HCT116 (cell line): ENCODE results near the gene PRPF31. TPM values are rescaled to one million over a fixed set of nuclear protein-coding genes. Genes with fewer than 3 reads are reported as not detected.

Experiments
- ATAC-seq: fragments of 200-7000 bp; cut with Tn5 transposase; 2 replicates; pipeline ENCODE4 v1.9.1; 2020; ENCODE audit warnings: mild to moderate bottlenecking, moderate library complexity
- BruUV-seq: library from RNA; stranded (reverse); fragments of 400-500 nt; replicated peaks from 2 replicates; lab custom pipeline; 2021; lab: Mats Ljungman, UMichigan
- CTCF ChIA-PET: fragments of 300-600 bp; sonication (Branson Sonifier 250); formaldehyde crosslinking; loops from one replicate; lab custom pipeline; 2021; ENCODE audit warnings: antibody characterized with exemption; lab: Charles Lee
- POLR2A ChIA-PET: fragments of 300-600, 350-600 bp; sonication (Branson Sonifier 250); formaldehyde crosslinking; loops from one replicate; lab custom pipeline; 2021; ENCODE audit warnings: antibody characterized with exemption; lab: Charles Lee
- RAD21 ChIA-PET, 2 experiments: fragments of 300-600 bp; sonication (Branson Sonifier 250); formaldehyde crosslinking; loops; one replicate each; lab custom pipeline; 2023; ENCODE audit warnings: low total read pairs in 2 of 2; ENCODE audit not compliant: uncharacterized antibody in 2 of 2, unreplicated experiment in 2 of 2, low non-redundant PET in 1 of 2; lab: Charles Lee
- DNase-seq: peaks from one replicate; pipeline ENCODE4 v3.0.0-alpha.2; 2010; ENCODE audit warnings: low read depth, low spot score
- H2AFZ ChIP-seq: fragments of 200-600 bp; shearing (Covaris generic), sonication (generic); 2 replicates; pipeline ENCODE4 v1.6.1; 2017; ENCODE audit warnings: low read depth, mixed run types, mixed read lengths, antibody characterized with exemption, low read length; ENCODE audit not compliant: poor library complexity, severe bottlenecking
- H3K27ac ChIP-seq: 2 replicates; pipeline ENCODE4 v1.5.1; 2012; ENCODE audit warnings: low read depth, low read length
- H3K27me3 ChIP-seq: fragments of 200-600 bp; sonication (generic); 2 replicates; pipeline ENCODE4 v1.6.1; 2016; ENCODE audit warnings: mixed run types, low read length, mixed read lengths; ENCODE audit not compliant: insufficient read depth
- H3K36me3 ChIP-seq, 2 experiments: fragments of 200-500 bp in 1 of 2; fragments of 200-600 bp in 1 of 2; sonication (Bioruptor generic) in 1 of 2; sonication (generic) in 1 of 2; 2 replicates each; pipeline versions ENCODE4 v1.5.1 to v1.6.1; 2014 to 2016; ENCODE audit warnings: low read length in 2 of 2, inconsistent platforms in 1 of 2, mixed read lengths in 1 of 2, mixed run types in 1 of 2; ENCODE audit not compliant: insufficient read depth in 2 of 2, control insufficient read depth in 1 of 2
- H3K4me1 ChIP-seq, 2 experiments: fragments of 200-600 bp in 1 of 2; sonication (generic) in 1 of 2; 2 replicates each; pipeline versions ENCODE4 v1.5.1 to v1.6.1; 2012 to 2017; ENCODE audit warnings: low read length in 2 of 2, inconsistent platforms in 1 of 2, mild to moderate bottlenecking in 1 of 2, mixed read lengths in 1 of 2, mixed run types in 1 of 2, moderate library complexity in 1 of 2; ENCODE audit not compliant: insufficient read depth in 2 of 2, control insufficient read depth in 1 of 2
- H3K4me2 ChIP-seq: fragments of 200-600 bp; sonication (generic); 2 replicates; pipeline ENCODE4 v1.6.1; 2017; ENCODE audit warnings: mixed run types, low read length, mixed read lengths
- H3K4me3 ChIP-seq, 2 experiments: fragments of 200-600 bp in 1 of 2; sonication (generic) in 1 of 2; replicated peaks in 1 of 2; 2 replicates each; pipeline ENCODE4 v1.5.1; 2011 to 2016; ENCODE audit warnings: low read length in 2 of 2, control low read depth in 1 of 2, low read depth in 1 of 2, mild to moderate bottlenecking in 1 of 2, mixed read lengths in 1 of 2, mixed run types in 1 of 2
- H3K79me2 ChIP-seq: fragments of 200-600 bp; sonication (generic); 2 replicates; pipeline ENCODE4 v1.6.1; 2017; ENCODE audit warnings: mild to moderate bottlenecking, mixed run types, low read length, moderate library complexity, mixed read lengths; ENCODE audit not compliant: insufficient read depth
- H3K9ac ChIP-seq: fragments of 200-600 bp; sonication (generic); 2 replicates; pipeline ENCODE4 v1.6.1; 2016; ENCODE audit warnings: low read length, mixed read lengths
- H3K9me2 ChIP-seq: fragments of 200-600 bp; sonication (generic), shearing (Covaris generic); 2 replicates; pipeline ENCODE4 v1.6.1; 2017; ENCODE audit warnings: mixed run types, mild to moderate bottlenecking, moderate library complexity; ENCODE audit not compliant: insufficient read depth
- H3K9me3 ChIP-seq, 2 experiments: fragments of 200-500 bp in 1 of 2; fragments of 200-600 bp in 1 of 2; sonication (Bioruptor generic) in 1 of 2; sonication (generic) in 1 of 2; 2 replicates each; pipeline ENCODE4 v1.6.1; 2014 to 2017; ENCODE audit warnings: low read length in 2 of 2, mixed read lengths in 2 of 2, inconsistent platforms in 1 of 2, low read depth in 1 of 2, mild to moderate bottlenecking in 1 of 2, mixed run types in 1 of 2, moderate library complexity in 1 of 2; ENCODE audit not compliant: control insufficient read depth in 1 of 2, insufficient read depth in 1 of 2
- H4K20me1 ChIP-seq: fragments of 200-600 bp; sonication (generic), shearing (Covaris generic); 2 replicates; pipeline ENCODE4 v1.6.1; 2017; ENCODE audit warnings: mixed run types, mild to moderate bottlenecking, moderate library complexity; ENCODE audit not compliant: insufficient read depth
- ATF3 ChIP-seq: IDR thresholded peaks from 2 replicates; pipeline ENCODE4 v1.6.1; 2012
- CBX3 ChIP-seq: IDR thresholded peaks from 2 replicates; pipeline ENCODE4 v1.6.1; 2012; ENCODE audit warnings: low read depth
- CEBPB ChIP-seq: IDR thresholded peaks from 2 replicates; pipeline ENCODE4 v1.6.1; 2012; ENCODE audit warnings: low read depth
- EGR1 ChIP-seq: IDR thresholded peaks from 2 replicates; pipeline ENCODE4 v1.6.1; 2012; ENCODE audit warnings: low read depth
- EZH2 ChIP-seq: fragments of 200-600 bp; sonication (generic); IDR thresholded peaks from 2 replicates; pipeline ENCODE4 v1.6.1; 2017; ENCODE audit warnings: antibody characterized with exemption, mixed run types
- EZH2phosphoT487 ChIP-seq: fragments of 200-600 bp; IDR thresholded peaks from 2 replicates; pipeline ENCODE4 v1.6.1; 2018; ENCODE audit warnings: antibody characterized with exemption, borderline replicate concordance
- FOSL1 ChIP-seq: IDR thresholded peaks from 2 replicates; pipeline ENCODE4 v1.6.1; 2012; ENCODE audit warnings: low read depth
- POLR2A ChIP-seq: IDR thresholded peaks from 2 replicates; pipeline ENCODE4 v1.7.0; 2011; ENCODE audit warnings: borderline replicate concordance; ENCODE audit not compliant: insufficient read depth, insufficient read length; ENCODE audit errors: extremely low read depth
- POLR2AphosphoS5 ChIP-seq: IDR thresholded peaks from 2 replicates; pipeline ENCODE4 v1.6.1; 2011; ENCODE audit warnings: mild to moderate bottlenecking, low read depth, low read length, moderate library complexity
- RAD21 ChIP-seq: IDR thresholded peaks from 2 replicates; pipeline ENCODE4 v1.6.1; 2012; ENCODE audit warnings: low read depth, mild to moderate bottlenecking
- REST ChIP-seq: IDR thresholded peaks from 2 replicates; pipeline ENCODE4 v1.6.1; 2012; ENCODE audit warnings: low read depth
- SIN3A ChIP-seq: IDR thresholded peaks from 2 replicates; pipeline ENCODE4 v1.6.1; 2012; ENCODE audit warnings: low read depth
- SP1 ChIP-seq: IDR thresholded peaks from 2 replicates; pipeline ENCODE4 v1.6.1; 2012; ENCODE audit warnings: low read depth
- SRF ChIP-seq: IDR thresholded peaks from 2 replicates; pipeline ENCODE4 v1.6.1; 2012; ENCODE audit warnings: low read depth
- TCF7L2 ChIP-seq: IDR thresholded peaks from 2 replicates; pipeline ENCODE4 v1.7.0; 2011; ENCODE audit warnings: borderline replicate concordance, inconsistent platforms; ENCODE audit not compliant: insufficient read depth, insufficient read length; ENCODE audit errors: extremely low read depth
- ZBTB33 ChIP-seq: IDR thresholded peaks from 2 replicates; pipeline ENCODE4 v1.6.1; 2011; ENCODE audit warnings: mild to moderate bottlenecking, low read length, moderate library complexity; ENCODE audit not compliant: insufficient replicate concordance; ENCODE audit errors: extremely low read depth
- ZNF274 ChIP-seq: fragments of 200-500 bp; sonication (Bioruptor generic); IDR thresholded peaks from 2 replicates; pipeline ENCODE4 v1.6.1; 2014; ENCODE audit warnings: mild to moderate bottlenecking, low read depth, low read length, inconsistent platforms
- intact Hi-C: fragments of 100-400 bp; cut with micrococcal nuclease; formaldehyde crosslinking; loops from 2 replicates; pipeline ENCODE4 v1.10.0; 2022
- total RNA-seq: library from RNA; stranded (reverse); gene quantifications from one replicate; pipeline ENCODE4 v1.2.1, GENCODE V29; 2021; ENCODE audit not compliant: unreplicated experiment

PRPF31 gene
- total RNA-seq, 1 experiment from 2014 or later, result 99.0 TPM

- H3K27me3 ChIP-seq, result no peaks in the 10 kb centered on the region
- H3K4me1 ChIP-seq, result no peaks in the 10 kb centered on the region
- H3K4me2 ChIP-seq, result no peak overlapping the region
- H3K9me2 ChIP-seq, result no peaks in the 10 kb centered on the region
- ChIA-PET CTCF (no interaction called here), RAD21 (no interaction called here), POLR2A (interaction anchor here (0.8 kb wide), 1 partner anchor 11 kb away, joined by 3 read pairs; no protein-coding TSS in a partner anchor)
- H3K27ac ChIP-seq, result no peak overlapping the region
- TF ChIP-seq EZH2phosphoT487 (no peak), POLR2A (no peak), RAD21 (no peak), EZH2 (no peak), FOSL1 (no peak), CBX3 (no peak), TCF7L2 (no peak), POLR2AphosphoS5 (no peak), SIN3A (no peak), EGR1 (no peak), SRF (no peak), ZBTB33 (no peak), ATF3 (no peak), CEBPB (no peak), REST (no peak), SP1 (no peak), ZNF274 (no peak)
- DNase-seq, result no peak
- H4K20me1 ChIP-seq, result no peaks in the 10 kb centered on the region
- intact Hi-C loops, result no loop called here
- H3K9ac ChIP-seq, result no peak overlapping the region
- H3K4me3 ChIP-seq, result no peak overlapping the region
- ATAC-seq, result no peak
- peaks cover 53 to 76% of the 10 kb centered on the region in 2 experiments; a peak in 3 of 4 replicates for H3K36me3 ChIP-seq
- H3K79me2 ChIP-seq, result peaks cover 11% of the 10 kb centered on the region; the same call in 1 of the 2 replicates
- BruUV-seq, result no TSS peak
- no peak overlapping the region for H2AFZ ChIP-seq
- no peaks in the 10 kb centered on the region for H3K9me3 ChIP-seq
Measured at GRCh38 chr19:54148158-54148557, 32.6 kb downstream of the PRPF31 start.
